Breast epithelium (tissue), 3 donors: ENCODE results near the gene RPL15.

Experiments
- CTCF ChIP-seq, 3 donors: fragments of 450-650 bp; IDR thresholded peaks; one replicate each; pipeline ENCODE4 v1.5.1; 2016 to 2017; ENCODE audit warnings: antibody characterized with exemption in 3 of 3, mild to moderate bottlenecking in 3 of 3, moderate library complexity in 3 of 3
- POLR2A ChIP-seq: fragments of 450-650 bp; IDR thresholded peaks from one replicate; pipeline ENCODE4 v1.6.1; 2016; ENCODE audit warnings: antibody characterized with exemption, mild to moderate bottlenecking, moderate library complexity
- POLR2AphosphoS5 ChIP-seq, 3 donors: sonication (generic); formaldehyde crosslinking; IDR thresholded peaks; one replicate each; pipeline ENCODE4 v1.6.1; 2017; ENCODE audit warnings: antibody characterized with exemption in 3 of 3

- TF ChIP-seq CTCF (IDR thresholded peaks at IDR 0.05) (no peak), POLR2A (no peak), POLR2AphosphoS5 (IDR thresholded peaks at IDR 0.05) (no peak)
Measured at GRCh38 chr3:23889950-23890349, 27.0 kb upstream of the RPL15 start.
